Pancreas (tissue), 10 donors: ENCODE data around the gene RSAD2. TPM values are rescaled to one million over a fixed set of nuclear protein-coding genes. Genes with fewer than 3 reads are reported as not detected.

Experiments
- ATAC-seq, 4 donors: fragments of 200-7000 bp; cut with Tn5 transposase; one replicate each; pipeline versions ENCODE4 v1.8.0 to v1.9.1; 2020; ENCODE audit warnings: mild to moderate bottlenecking in 4 of 4, moderate library complexity in 4 of 4
- DNase-seq, 6 donors: peaks; one replicate each; pipeline ENCODE4 v3.0.0-alpha.2; 2020
- FAIRE-seq: peaks from 2 replicates; lab custom pipeline; 2012; peaks lifted over from hg19 to GRCh38; lab: Jason Lieb, UNC
- H3K27ac ChIP-seq, 4 donors: fragments of 200-600 bp; sonication (generic); 1 replicate in 3 of 4; 2 replicates in 1 of 4; pipeline versions ENCODE4 v1.5.0 to v1.8.0; 2020
- H3K27me3 ChIP-seq, 4 donors: fragments of 200-600 bp; one replicate each; pipeline ENCODE4 v1.8.0; 2021
- H3K36me3 ChIP-seq, 3 donors: fragments of 200-600 bp; sonication (generic) in 1 of 3; one replicate each; pipeline versions ENCODE4 v1.5.0 to v1.8.0; 2020 to 2021
- H3K4me1 ChIP-seq, 3 donors: fragments of 200-600 bp; one replicate each; pipeline ENCODE4 v1.8.0; 2021
- H3K4me3 ChIP-seq, 4 donors: fragments of 200-600 bp; sonication (generic) in 2 of 4; one replicate each; pipeline versions ENCODE4 v1.5.0 to v1.8.0; 2020 to 2021
- H3K9me3 ChIP-seq, 4 donors: fragments of 200-600 bp; one replicate each; pipeline ENCODE4 v1.8.0; 2021
- WGBS, 2 donors: extraction: QIAGEN DNeasy Blood & Tissue Kit; methylation state at CpG; one replicate each; pipeline ENCODE4 v1.1.7; 2013; 5-methylcytosine and 5-hydroxymethylcytosine counted together
- intact Hi-C, 3 donors: fragments of 100-400 bp; cut with DNase I; formaldehyde crosslinking; loops; one replicate each; pipeline versions ENCODE4 v1.11.1 to v1.14.2; 2022
- polyA plus RNA-seq, 2 donors: library from polyadenylated mRNA; stranded (reverse); fragments of 200-250 nt; gene quantifications; one replicate each; pipeline ENCODE4 v1.2.3, GENCODE V29; 2013
- total RNA-seq, 6 donors: library from RNA; stranded (reverse); fragmentation: NEBNext Ultra II Directional in 4 of 6; extraction: Animal tissue kit (Norgen Biotek cat#: 25700) in 4 of 6; gene quantifications; one replicate each; pipeline versions ENCODE4 v1.2.1 to v1.2.4, GENCODE V29; 2021 to 2023
- TF ChIP-seq, protein P1 (sequence below), 4 donors: fragments of 200-600 bp; sonication (generic) in 3 of 4; IDR thresholded peaks; one replicate each; pipeline versions ENCODE4 v1.5.0 to v1.8.0; 2021; ENCODE audit warnings: antibody characterized with exemption in 4 of 4
- donor health status: healthy with polysubstance abuse.
- donor health status: DM: no; HTN: no; CAD: no; lungs with moderate emphysema.
- donor health status: DM: no; HTN: no; CAD: no.
- donor health status: control.
- donor health status: control.
- donor health status: Bipolar disorder and iron deficiency.
- donor health status: DM: yes; HTN: yes; CAD: no.
- donor health status: DM: no; HTN: no; CAD: no.
- donor health status: DM: no; HTN: no; CAD: no.
- donor health status: DM: yes; HTN: yes; CAD: no.

RSAD2 gene
- total and polyA plus RNA-seq, 8 donors: 0.60 to 2.9 (median 1.9) TPM

- DNase-seq (peak; percentile 80 to 92 (median 91)), ATAC-seq (peak; percentile 91 to 96 (median 94)), FAIRE-seq (no peak)
- Histone ChIP-seq H3K9me3 (no peaks in the 10 kb centered on the region), H3K36me3 (peaks cover 0 to 13% (median 0%) of the 10 kb centered on the region in 3 donors), H3K27me3 (no peaks in the 10 kb centered on the region), H3K4me1 (peaks cover 24 to 55% (median 44%) of the 10 kb centered on the region in 3 donors), H3K27ac (peak overlapping the region; percentile 6 to 68 (median 28)), H3K4me3 (peak overlapping the region in 1 of 4 donors; percentile 12)
- 38 to 43% methylated on average over 2 of the region's 2 CpGs for whole genome bisulfite sequencing, 2 donors
- intact Hi-C loops: no loop called here
- TF ChIP-seq, protein P1, sequence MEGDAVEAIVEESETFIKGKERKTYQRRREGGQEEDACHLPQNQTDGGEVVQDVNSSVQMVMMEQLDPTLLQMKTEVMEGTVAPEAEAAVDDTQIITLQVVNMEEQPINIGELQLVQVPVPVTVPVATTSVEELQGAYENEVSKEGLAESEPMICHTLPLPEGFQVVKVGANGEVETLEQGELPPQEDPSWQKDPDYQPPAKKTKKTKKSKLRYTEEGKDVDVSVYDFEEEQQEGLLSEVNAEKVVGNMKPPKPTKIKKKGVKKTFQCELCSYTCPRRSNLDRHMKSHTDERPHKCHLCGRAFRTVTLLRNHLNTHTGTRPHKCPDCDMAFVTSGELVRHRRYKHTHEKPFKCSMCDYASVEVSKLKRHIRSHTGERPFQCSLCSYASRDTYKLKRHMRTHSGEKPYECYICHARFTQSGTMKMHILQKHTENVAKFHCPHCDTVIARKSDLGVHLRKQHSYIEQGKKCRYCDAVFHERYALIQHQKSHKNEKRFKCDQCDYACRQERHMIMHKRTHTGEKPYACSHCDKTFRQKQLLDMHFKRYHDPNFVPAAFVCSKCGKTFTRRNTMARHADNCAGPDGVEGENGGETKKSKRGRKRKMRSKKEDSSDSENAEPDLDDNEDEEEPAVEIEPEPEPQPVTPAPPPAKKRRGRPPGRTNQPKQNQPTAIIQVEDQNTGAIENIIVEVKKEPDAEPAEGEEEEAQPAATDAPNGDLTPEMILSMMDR (IDR thresholded peaks at IDR 0.05): no peak
These were observed 59.6 kb downstream of the RSAD2 start for GRCh38 chr2:6937157-6937556.

GRCh38 chr2:6937582-6937981 is 60.0 kb downstream of the RSAD2 start:
- no peaks in the 10 kb centered on the region for H3K27me3 ChIP-seq
- H3K4me1 ChIP-seq: peaks cover 24 to 51% (median 40%) of the 10 kb centered on the region in 3 donors
- WGBS, 2 donors: 35 to 39% methylated on average over 4 of the region's 4 CpGs
- peaks cover 0 to 13% (median 0%) of the 10 kb centered on the region in 3 donors for H3K36me3 ChIP-seq
- H3K4me3 ChIP-seq: peak overlapping the region in 1 of 4 donors; percentile 12
- H3K27ac ChIP-seq: peak overlapping the region; percentile 6 to 68 (median 28)
- H3K9me3 ChIP-seq: no peaks in the 10 kb centered on the region
- FAIRE-seq: no peak
- peak; percentile 36 to 59 (median 46) for ATAC-seq
- DNase-seq: no peak
- intact Hi-C loops: no loop called here
- TF ChIP-seq, protein P1 (IDR thresholded peaks at IDR 0.05): no peak

- Histone ChIP-seq H3K4me1 (peaks cover 9 to 36% (median 30%) of the 10 kb centered on the region in 3 donors), H3K4me3 (no peak overlapping the region), H3K9me3 (no peaks in the 10 kb centered on the region), H3K36me3 (peaks cover 0 to 14% (median 0%) of the 10 kb centered on the region in 3 donors), H3K27me3 (no peaks in the 10 kb centered on the region), H3K27ac (no peak overlapping the region)
- WGBS, 2 donors: 75 to 76% methylated on average over 2 of the region's 2 CpGs
- FAIRE-seq: no peak
- no peak for ATAC-seq
- TF ChIP-seq, protein P1 (IDR thresholded peaks at IDR 0.05): no peak
- intact Hi-C loops: no loop called here
- DNase-seq: no peak
These were observed 61.5 kb downstream of the RSAD2 start for GRCh38 chr2:6939071-6939470.

GRCh38 chr2:6940820-6941219 is 63.2 kb downstream of the RSAD2 start:
- peaks cover 0 to 19% (median 0%) of the 10 kb centered on the region in 3 donors for H3K36me3 ChIP-seq
- 71 to 75% methylated on average over 2 of the region's 2 CpGs for WGBS, 2 donors
- no peak overlapping the region for H3K27ac ChIP-seq
- H3K4me3 ChIP-seq: no peak overlapping the region
- DNase-seq: peak in 1 of 6 donors; percentile 25
- intact Hi-C loops: no loop called here
- TF ChIP-seq, protein P1 (IDR thresholded peaks at IDR 0.05): no peak
- FAIRE-seq: no peak
- H3K9me3 ChIP-seq: no peaks in the 10 kb centered on the region
- ATAC-seq: no peak
- peaks cover 9 to 41% (median 35%) of the 10 kb centered on the region in 3 donors for H3K4me1 ChIP-seq
- H3K27me3 ChIP-seq: no peaks in the 10 kb centered on the region

DNA sequence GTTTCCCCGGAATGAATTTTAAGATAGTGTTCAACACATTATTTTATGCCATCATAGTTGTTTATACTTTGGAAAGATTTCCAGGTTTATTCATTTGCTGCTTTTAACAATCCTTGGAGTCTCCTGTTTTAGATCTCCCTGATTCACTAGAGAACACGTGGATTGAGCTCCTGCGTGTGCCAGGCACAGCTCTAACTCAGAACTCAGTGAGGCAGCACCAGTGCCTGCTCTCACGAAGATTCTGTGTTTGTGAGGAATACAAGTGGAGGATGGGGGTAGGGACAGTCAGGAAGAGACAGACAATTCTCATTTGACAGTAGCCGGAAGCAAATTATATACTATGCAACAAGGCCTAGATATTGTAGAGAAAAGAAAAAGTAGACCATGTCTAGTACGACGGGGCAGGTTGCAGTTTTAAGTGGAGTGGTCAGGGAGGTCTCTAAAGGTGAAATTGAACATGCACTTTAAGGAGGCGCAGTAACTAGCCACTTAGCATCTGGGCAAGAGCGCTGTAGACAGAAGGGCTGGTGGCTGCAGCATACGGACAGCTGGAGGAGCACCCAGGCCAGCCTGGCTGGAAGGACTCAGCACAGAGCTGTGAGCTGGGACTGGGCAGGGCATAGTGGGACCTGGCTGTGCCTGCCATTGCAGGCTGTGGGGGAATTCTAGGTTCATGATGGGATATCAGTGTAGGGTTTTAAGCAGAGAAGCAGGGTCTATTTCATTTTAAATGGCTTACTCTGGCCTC is 63.9 kb downstream of the RSAD2 start:
- no peak overlapping the region for H3K27ac ChIP-seq
- no peak overlapping the region for H3K4me3 ChIP-seq
- TF ChIP-seq, protein P1 (IDR thresholded peaks at IDR 0.05): no peak
- peaks cover 15 to 43% (median 35%) of the 10 kb centered on the region in 3 donors for H3K4me1 ChIP-seq
- 78 to 83% methylated on average over 10 of the region's 10 CpGs for WGBS, 2 donors
- ATAC-seq (no peak), FAIRE-seq (no peak), DNase-seq (peak in 1 of 6 donors; percentile 49)
- intact Hi-C loops: no loop called here
- H3K36me3 ChIP-seq: peaks cover 0 to 19% (median 0%) of the 10 kb centered on the region in 3 donors
- H3K9me3 ChIP-seq: no peaks in the 10 kb centered on the region
- H3K27me3 ChIP-seq: no peaks in the 10 kb centered on the region
